ENCODE data around the gene MN1.

- TF ChIP-seq POLR2A (IDR thresholded peaks at IDR 0.05; ENCODE audit: extremely low read depth, insufficient read length) (no peak), CTCF (IDR thresholded peaks at IDR 0.05; ENCODE audit: low read depth, low read length) (no peak)
These were observed 28.1 kb upstream of the MN1 start for GRCh38 chr22:27829620-27830019.

Measured in NB4 (cell line).